Measurements from ENCODE around the gene HBQ1. TPM values are rescaled to one million over a fixed set of nuclear protein-coding genes. Genes with fewer than 3 reads are reported as not detected.

HBQ1 gene
- total RNA-seq, result not detected in 2 replicates

- H4K20me1 ChIP-seq (ENCODE audit: insufficient read depth, low read length), result peaks cover 15% of the 10 kb centered on the region
- TF ChIP-seq, protein P1, sequence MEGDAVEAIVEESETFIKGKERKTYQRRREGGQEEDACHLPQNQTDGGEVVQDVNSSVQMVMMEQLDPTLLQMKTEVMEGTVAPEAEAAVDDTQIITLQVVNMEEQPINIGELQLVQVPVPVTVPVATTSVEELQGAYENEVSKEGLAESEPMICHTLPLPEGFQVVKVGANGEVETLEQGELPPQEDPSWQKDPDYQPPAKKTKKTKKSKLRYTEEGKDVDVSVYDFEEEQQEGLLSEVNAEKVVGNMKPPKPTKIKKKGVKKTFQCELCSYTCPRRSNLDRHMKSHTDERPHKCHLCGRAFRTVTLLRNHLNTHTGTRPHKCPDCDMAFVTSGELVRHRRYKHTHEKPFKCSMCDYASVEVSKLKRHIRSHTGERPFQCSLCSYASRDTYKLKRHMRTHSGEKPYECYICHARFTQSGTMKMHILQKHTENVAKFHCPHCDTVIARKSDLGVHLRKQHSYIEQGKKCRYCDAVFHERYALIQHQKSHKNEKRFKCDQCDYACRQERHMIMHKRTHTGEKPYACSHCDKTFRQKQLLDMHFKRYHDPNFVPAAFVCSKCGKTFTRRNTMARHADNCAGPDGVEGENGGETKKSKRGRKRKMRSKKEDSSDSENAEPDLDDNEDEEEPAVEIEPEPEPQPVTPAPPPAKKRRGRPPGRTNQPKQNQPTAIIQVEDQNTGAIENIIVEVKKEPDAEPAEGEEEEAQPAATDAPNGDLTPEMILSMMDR (IDR thresholded peaks at IDR 0.05; ENCODE audit: extremely low read depth, low read depth, low read length), result no peak
- DNase-seq (ENCODE audit: insufficient read length, low spot score, missing footprints), result peak; percentile 97
Measured at GRCh38 chr16:180101-180675, at the start of gene HBQ1. Gene HBQ1 (plus strand): TSS chr16:180459. CDS start chr16:180487, 28 bp downstream.

DNA sequence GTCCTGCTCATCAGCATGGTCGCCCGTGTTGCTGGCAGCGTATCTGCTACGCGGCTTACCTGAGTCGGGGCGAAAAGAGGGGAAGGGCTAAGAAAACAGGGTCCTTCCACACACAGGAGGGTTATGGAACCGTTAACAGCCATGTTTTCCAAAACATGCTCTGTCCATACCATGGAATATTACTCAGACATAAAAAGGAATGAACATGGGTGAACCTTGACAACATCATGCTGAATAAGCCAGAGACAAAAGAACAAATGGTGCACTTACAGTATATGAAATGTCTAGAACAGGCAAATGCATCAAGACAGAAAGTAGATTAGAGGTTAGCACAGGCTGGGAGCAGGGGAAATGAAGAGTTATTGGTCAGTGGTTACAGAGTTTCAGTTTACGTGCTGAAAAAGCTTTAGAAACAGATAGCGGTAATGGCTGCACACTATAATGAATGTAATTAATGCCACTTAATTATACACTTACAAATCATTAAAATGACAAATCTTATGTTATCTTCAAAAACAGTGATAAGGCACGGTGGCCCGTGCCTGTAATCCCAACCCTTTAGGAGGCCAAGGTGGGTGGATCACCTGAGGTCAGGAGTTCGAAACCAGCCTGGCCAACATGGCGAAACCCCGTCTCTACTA lies 49.6 kb upstream of the HBQ1 start:
- TF ChIP-seq, protein P1 (IDR thresholded peaks at IDR 0.05; ENCODE audit: extremely low read depth, low read depth, low read length), result no peak
- peaks cover 58% of the 10 kb centered on the region for H3K79me2 ChIP-seq (ENCODE audit: insufficient read depth, low read length)
- peaks cover 3% of the 10 kb centered on the region for H3K36me3 ChIP-seq (ENCODE audit: insufficient read depth, low read length)
- no peak overlapping the region for H3K4me3 ChIP-seq (ENCODE audit: insufficient read depth, low read length)
- no peaks in the 10 kb centered on the region for H3K27me3 ChIP-seq (ENCODE audit: insufficient read depth, low read length)
- no peak for DNase-seq (ENCODE audit: insufficient read length, low spot score, missing footprints)
- H3K4me2 ChIP-seq (ENCODE audit: insufficient read depth, low read length), result no peak overlapping the region
- H3K4me1 ChIP-seq (ENCODE audit: insufficient read depth, low read length), result no peaks in the 10 kb centered on the region
- H2AFZ ChIP-seq (ENCODE audit: low read length), result no peak overlapping the region
- no peak overlapping the region for H3K27ac ChIP-seq (ENCODE audit: low read depth, low read length)
- H4K20me1 ChIP-seq (ENCODE audit: insufficient read depth, low read length), result peaks cover 37% of the 10 kb centered on the region
- H3K9me3 ChIP-seq (ENCODE audit: low read depth, low read length), result no peaks in the 10 kb centered on the region

More at GRCh38 chr16:180101-180675, at the start of gene HBQ1:
- Histone ChIP-seq H3K27me3 (ENCODE audit: insufficient read depth, low read length) (peaks cover 33% of the 10 kb centered on the region), H3K4me3 (ENCODE audit: insufficient read depth, low read length) (peak within 1 kb of the TSS; percentile 59), H3K4me1 (ENCODE audit: insufficient read depth, low read length) (peaks cover 8% of the 10 kb centered on the region), H3K36me3 (ENCODE audit: insufficient read depth, low read length) (peaks cover 4% of the 10 kb centered on the region), H3K4me2 (ENCODE audit: insufficient read depth, low read length) (peak within 1 kb of the TSS; percentile 50), H3K27ac (ENCODE audit: low read depth, low read length) (no peak within 1 kb of the TSS), H3K9me3 (ENCODE audit: low read depth, low read length) (no peaks in the 10 kb centered on the region), H2AFZ (ENCODE audit: low read length) (no peak within 1 kb of the TSS), H3K79me2 (ENCODE audit: insufficient read depth, low read length) (no peaks in the 10 kb centered on the region)

DNA sequence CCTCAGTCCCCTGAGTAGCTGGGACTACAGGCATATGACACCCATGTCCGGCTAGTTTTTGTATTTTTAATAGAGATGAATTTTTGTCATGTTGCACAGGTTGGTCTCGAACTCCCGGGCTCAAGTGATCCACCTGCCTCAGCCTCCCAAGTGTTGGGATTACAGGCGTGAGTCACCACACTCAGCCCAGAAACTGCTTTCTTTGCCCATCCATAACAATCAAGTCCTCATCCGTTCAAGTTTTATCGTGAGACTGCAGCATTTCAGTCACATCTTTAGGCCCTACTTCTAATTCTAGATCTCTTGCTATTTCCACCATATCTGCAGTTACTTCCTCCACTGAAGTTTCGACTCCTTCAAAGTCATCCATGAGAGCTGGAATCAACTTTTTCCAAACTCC lies 48.1 kb upstream of the HBQ1 start:
- Histone ChIP-seq H3K36me3 (ENCODE audit: insufficient read depth, low read length) (peaks cover 3% of the 10 kb centered on the region), H3K4me3 (ENCODE audit: insufficient read depth, low read length) (no peak overlapping the region), H2AFZ (ENCODE audit: low read length) (no peak overlapping the region), H3K4me2 (ENCODE audit: insufficient read depth, low read length) (no peak overlapping the region), H3K27me3 (ENCODE audit: insufficient read depth, low read length) (no peaks in the 10 kb centered on the region), H4K20me1 (ENCODE audit: insufficient read depth, low read length) (peaks cover 31% of the 10 kb centered on the region), H3K79me2 (ENCODE audit: insufficient read depth, low read length) (peaks cover 64% of the 10 kb centered on the region), H3K9me3 (ENCODE audit: low read depth, low read length) (no peaks in the 10 kb centered on the region), H3K27ac (ENCODE audit: low read depth, low read length) (no peak overlapping the region), H3K4me1 (ENCODE audit: insufficient read depth, low read length) (no peaks in the 10 kb centered on the region)
- no peak for DNase-seq (ENCODE audit: insufficient read length, low spot score, missing footprints)
- TF ChIP-seq, protein P1 (IDR thresholded peaks at IDR 0.05; ENCODE audit: extremely low read depth, low read depth, low read length), result no peak

DNA sequence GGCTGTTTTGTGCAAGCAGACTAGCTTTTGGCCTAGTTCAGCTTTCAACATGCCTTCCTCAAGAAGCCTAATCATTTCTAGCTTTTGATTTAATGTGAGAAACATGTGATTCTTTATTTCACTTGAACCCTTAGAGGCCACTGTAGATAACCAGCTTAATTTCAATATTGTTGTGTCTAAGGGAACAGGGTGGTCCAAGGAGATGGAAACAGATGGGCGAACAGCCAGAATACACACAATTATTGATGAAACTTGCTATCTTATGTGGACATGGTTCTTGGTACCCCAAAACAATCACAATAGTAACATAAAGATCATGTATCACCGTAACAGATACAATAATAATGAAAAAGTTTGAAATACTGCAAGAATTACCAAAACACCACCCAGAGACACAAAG lies 46.5 kb upstream of the HBQ1 start:
- Histone ChIP-seq H3K4me3 (ENCODE audit: insufficient read depth, low read length) (no peak overlapping the region), H3K9me3 (ENCODE audit: low read depth, low read length) (no peaks in the 10 kb centered on the region), H3K4me2 (ENCODE audit: insufficient read depth, low read length) (no peak overlapping the region), H2AFZ (ENCODE audit: low read length) (no peak overlapping the region), H3K27ac (ENCODE audit: low read depth, low read length) (no peak overlapping the region), H3K4me1 (ENCODE audit: insufficient read depth, low read length) (no peaks in the 10 kb centered on the region), H3K36me3 (ENCODE audit: insufficient read depth, low read length) (peaks cover 3% of the 10 kb centered on the region), H3K27me3 (ENCODE audit: insufficient read depth, low read length) (no peaks in the 10 kb centered on the region), H3K79me2 (ENCODE audit: insufficient read depth, low read length) (peaks cover 72% of the 10 kb centered on the region), H4K20me1 (ENCODE audit: insufficient read depth, low read length) (peaks cover 31% of the 10 kb centered on the region)
- DNase-seq (ENCODE audit: insufficient read length, low spot score, missing footprints), result peak; percentile 29
- TF ChIP-seq, protein P1 (IDR thresholded peaks at IDR 0.05; ENCODE audit: extremely low read depth, low read depth, low read length), result no peak
